ENCODE data around the gene MGAT5. TPM values are rescaled to one million over a fixed set of nuclear protein-coding genes. Genes with fewer than 3 reads are reported as not detected.

Gene MGAT5
- total RNA-seq, 2 experiments from 2014 or later: 60.8 to 68.0 TPM

DNA sequence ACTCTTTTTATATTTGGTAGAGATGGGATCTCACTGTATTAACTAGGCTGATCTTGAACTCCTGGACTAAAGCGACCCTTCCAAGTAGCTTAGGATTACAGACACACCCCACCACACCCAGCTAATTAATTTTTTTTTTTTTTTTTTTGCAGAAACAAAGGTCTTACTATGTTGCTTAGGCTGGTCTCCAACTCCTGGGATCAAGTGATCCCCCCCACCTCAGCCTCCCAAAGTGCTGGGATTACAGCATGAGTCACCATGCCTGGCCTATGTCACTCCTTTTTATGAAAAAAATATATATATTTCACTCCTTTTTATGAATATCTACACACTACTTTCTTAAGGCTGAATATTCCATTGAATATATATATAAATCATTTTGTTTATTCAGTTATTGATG, 162.8 kb downstream of the MGAT5 start:
- Histone ChIP-seq H4K20me1 (ENCODE audit: insufficient read depth, low read length) (no peaks in the 10 kb centered on the region), H3K36me3 (ENCODE audit: insufficient read depth, low read length) (peaks cover 41% of the 10 kb centered on the region), H3K9me3 (ENCODE audit: low read length) (no peaks in the 10 kb centered on the region), H3K4me1 (ENCODE audit: insufficient read depth, low read length, poor library complexity, severe bottlenecking) (peaks cover 24% of the 10 kb centered on the region), H3K9me2 (ENCODE audit: insufficient read depth, low read length) (no peaks in the 10 kb centered on the region), H3K4me2 (ENCODE audit: low read length) (no peak overlapping the region), H2AFZ (ENCODE audit: low read length) (no peak overlapping the region), H3K27ac (ENCODE audit: low read depth, low read length, poor library complexity, severe bottlenecking) (no peak overlapping the region), H3K79me2 (ENCODE audit: insufficient read depth, low read depth, low read length) (0 out of 2 replicates have a peak, but pooled peaks cover 5% of the 10 kb centered on the region), H3K4me3 (ENCODE audit: low read depth, low read length, poor library complexity, severe bottlenecking) (no peak overlapping the region)
- ChIA-PET CTCF (ENCODE audit: unreplicated experiment) (no interaction called here), POLR2A (interaction anchor here (0.6 to 0.7 kb wide), 2 partner anchors 182 to 308 kb away, joined by 4 to 5 read pairs; no protein-coding TSS in a partner anchor)
- intact Hi-C loops (cut with micrococcal nuclease; ENCODE audit: unreplicated experiment): no loop called here
- no TSS peak for BruUV-seq (replicated peaks)
- no peak for DNase-seq (ENCODE audit: low spot score)
- no peak for TF ChIP-seq EZH2phosphoT487 (IDR thresholded peaks at IDR 0.05; ENCODE audit: borderline replicate concordance, low read depth, low read length)
- TF ChIP-seq, protein P1, sequence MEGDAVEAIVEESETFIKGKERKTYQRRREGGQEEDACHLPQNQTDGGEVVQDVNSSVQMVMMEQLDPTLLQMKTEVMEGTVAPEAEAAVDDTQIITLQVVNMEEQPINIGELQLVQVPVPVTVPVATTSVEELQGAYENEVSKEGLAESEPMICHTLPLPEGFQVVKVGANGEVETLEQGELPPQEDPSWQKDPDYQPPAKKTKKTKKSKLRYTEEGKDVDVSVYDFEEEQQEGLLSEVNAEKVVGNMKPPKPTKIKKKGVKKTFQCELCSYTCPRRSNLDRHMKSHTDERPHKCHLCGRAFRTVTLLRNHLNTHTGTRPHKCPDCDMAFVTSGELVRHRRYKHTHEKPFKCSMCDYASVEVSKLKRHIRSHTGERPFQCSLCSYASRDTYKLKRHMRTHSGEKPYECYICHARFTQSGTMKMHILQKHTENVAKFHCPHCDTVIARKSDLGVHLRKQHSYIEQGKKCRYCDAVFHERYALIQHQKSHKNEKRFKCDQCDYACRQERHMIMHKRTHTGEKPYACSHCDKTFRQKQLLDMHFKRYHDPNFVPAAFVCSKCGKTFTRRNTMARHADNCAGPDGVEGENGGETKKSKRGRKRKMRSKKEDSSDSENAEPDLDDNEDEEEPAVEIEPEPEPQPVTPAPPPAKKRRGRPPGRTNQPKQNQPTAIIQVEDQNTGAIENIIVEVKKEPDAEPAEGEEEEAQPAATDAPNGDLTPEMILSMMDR (conservative IDR thresholded peaks at IDR 0.05; ENCODE audit: low read length): no peak

DNA sequence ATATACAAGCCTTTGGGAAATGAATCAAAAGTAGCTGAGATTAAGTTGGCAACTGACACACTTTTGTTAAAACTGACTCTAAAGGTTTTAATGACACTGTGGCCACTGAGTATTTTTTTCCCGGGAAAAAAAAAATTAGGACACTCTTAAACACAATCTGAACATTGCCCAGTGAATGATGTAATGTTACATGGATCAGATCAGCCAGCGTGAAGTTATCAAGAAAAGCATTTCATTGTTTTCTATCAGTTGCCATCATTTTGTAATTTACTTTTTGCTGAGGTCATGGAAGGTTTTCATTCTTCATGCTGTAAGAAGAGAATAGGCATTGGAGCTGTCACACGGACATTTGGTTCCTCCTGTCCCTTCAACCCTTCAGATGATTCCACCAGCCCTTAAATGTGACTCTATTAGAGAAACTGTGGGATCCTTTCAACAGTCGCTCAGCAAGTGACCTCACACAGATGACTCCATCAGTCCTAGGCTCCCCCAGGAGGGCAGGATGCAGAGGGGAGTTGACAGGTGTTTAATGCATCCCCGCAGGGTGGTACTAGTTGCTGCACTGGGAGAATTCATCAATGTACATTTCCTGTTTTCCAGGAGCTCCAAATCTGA, 164.2 kb downstream of the MGAT5 start:
- DNase-seq (ENCODE audit: low spot score): no peak
- H3K4me3 ChIP-seq (ENCODE audit: low read depth, low read length, poor library complexity, severe bottlenecking): no peak overlapping the region
- CTCF ChIA-PET (ENCODE audit: unreplicated experiment): no interaction called here
- BruUV-seq (replicated peaks): no TSS peak
- no peak overlapping the region for H3K4me2 ChIP-seq (ENCODE audit: low read length)
- no peaks in the 10 kb centered on the region for H3K9me2 ChIP-seq (ENCODE audit: insufficient read depth, low read length)
- peaks cover 47% of the 10 kb centered on the region for H3K36me3 ChIP-seq (ENCODE audit: insufficient read depth, low read length)
- intact Hi-C loops (cut with micrococcal nuclease; ENCODE audit: unreplicated experiment): no loop called here
- H4K20me1 ChIP-seq (ENCODE audit: insufficient read depth, low read length): no peaks in the 10 kb centered on the region
- H3K4me1 ChIP-seq (ENCODE audit: insufficient read depth, low read length, poor library complexity, severe bottlenecking): peaks cover 11% of the 10 kb centered on the region
- no peaks in the 10 kb centered on the region for H3K79me2 ChIP-seq (ENCODE audit: insufficient read depth, low read depth, low read length)
- POLR2A ChIA-PET: interaction anchor here (1.4 to 1.6 kb wide), 2 partner anchors 9 to 172 kb away, joined by 3 to 4 read pairs; no protein-coding TSS in a partner anchor
- TF ChIP-seq, protein P1 (conservative IDR thresholded peaks at IDR 0.05; ENCODE audit: low read length): no peak
- no peak for TF ChIP-seq EZH2phosphoT487 (IDR thresholded peaks at IDR 0.05; ENCODE audit: borderline replicate concordance, low read depth, low read length)
- H3K9me3 ChIP-seq (ENCODE audit: low read length): no peaks in the 10 kb centered on the region
- no peak overlapping the region for H3K27ac ChIP-seq (ENCODE audit: low read depth, low read length, poor library complexity, severe bottlenecking)
- H2AFZ ChIP-seq (ENCODE audit: low read length): no peak overlapping the region

DNA sequence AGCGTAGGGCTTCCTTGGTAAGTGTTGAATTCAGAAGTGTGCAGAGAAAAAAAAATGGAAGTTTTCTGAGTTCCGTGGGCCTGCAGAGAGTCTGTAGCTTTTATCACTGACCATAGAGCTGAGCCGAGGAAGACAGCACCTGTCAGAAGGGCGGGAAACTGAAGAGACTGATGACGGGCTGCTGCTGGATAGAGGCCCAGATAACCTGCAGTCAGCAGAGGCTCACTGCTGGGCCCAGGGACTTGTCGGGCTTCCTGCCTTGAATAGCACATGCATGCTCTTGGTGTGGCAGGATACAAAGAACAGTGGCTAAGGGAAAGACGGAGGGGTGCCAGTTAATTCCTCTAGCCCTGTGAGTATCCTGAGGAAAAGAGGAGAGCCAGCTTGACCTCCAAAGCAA, 166.4 kb downstream of the MGAT5 start:
- Histone ChIP-seq H3K9me3 (ENCODE audit: low read length) (no peaks in the 10 kb centered on the region), H3K79me2 (ENCODE audit: insufficient read depth, low read depth, low read length) (no peaks in the 10 kb centered on the region), H3K4me1 (ENCODE audit: insufficient read depth, low read length, poor library complexity, severe bottlenecking) (no peaks in the 10 kb centered on the region), H3K4me3 (ENCODE audit: low read depth, low read length, poor library complexity, severe bottlenecking) (no peak overlapping the region), H3K9me2 (ENCODE audit: insufficient read depth, low read length) (no peaks in the 10 kb centered on the region), H3K4me2 (ENCODE audit: low read length) (no peak overlapping the region), H3K36me3 (ENCODE audit: insufficient read depth, low read length) (peaks cover 47% of the 10 kb centered on the region), H4K20me1 (ENCODE audit: insufficient read depth, low read length) (no peaks in the 10 kb centered on the region), H3K27ac (ENCODE audit: low read depth, low read length, poor library complexity, severe bottlenecking) (no peak overlapping the region), H2AFZ (ENCODE audit: low read length) (no peak overlapping the region)
- intact Hi-C loops (cut with micrococcal nuclease; ENCODE audit: unreplicated experiment): no loop called here
- POLR2A ChIA-PET: interaction anchor here (1.1 kb wide), 1 partner anchor 10 kb away, joined by 3 read pairs; no protein-coding TSS in a partner anchor
- CTCF ChIA-PET (ENCODE audit: unreplicated experiment): interaction anchor here (0.6 to 1.3 kb wide), 2 partner anchors 35 to 178 kb away, joined by 3 read pairs; no protein-coding TSS in a partner anchor
- no peak for DNase-seq (ENCODE audit: low spot score)
- TF ChIP-seq, protein P1 (conservative IDR thresholded peaks at IDR 0.05; ENCODE audit: low read length): no peak
- no peak for TF ChIP-seq EZH2phosphoT487 (IDR thresholded peaks at IDR 0.05; ENCODE audit: borderline replicate concordance, low read depth, low read length)
- no TSS peak for BruUV-seq (replicated peaks)
